SK-N-MC (cell line): ENCODE results near the gene SELENON.

Experiments used
- DNase-seq: peaks from one replicate; pipeline ENCODE4 v3.0.0-alpha.2; 2011; ENCODE audit warnings: low read depth, low spot score
- H3K27ac ChIP-seq: fragments of 200-600 bp; sonication (generic); 2 replicates; pipeline ENCODE4 v1.5.1; 2016; ENCODE audit warnings: mixed run types
- H3K36me3 ChIP-seq: fragments of 200-600 bp; sonication (generic); 2 replicates; pipeline ENCODE4 v1.6.1; 2017; ENCODE audit warnings: antibody characterized with exemption, low read length, mixed read lengths; ENCODE audit not compliant: insufficient read depth
- H3K4me3 ChIP-seq: fragments of 200-600 bp; sonication (generic); 2 replicates; pipeline ENCODE4 v1.5.1; 2016
- H3K9ac ChIP-seq: fragments of 200-600 bp; sonication (generic); 2 replicates; pipeline ENCODE4 v1.8.0; 2017; ENCODE audit warnings: mixed run types, mixed read lengths; ENCODE audit not compliant: insufficient read length
- H3K9me3 ChIP-seq: fragments of 200-600 bp; sonication (generic); 2 replicates; pipeline ENCODE4 v1.6.1; 2017; ENCODE audit warnings: low read depth, mild to moderate bottlenecking, antibody characterized with exemption, low read length, moderate library complexity, mixed read lengths
- EZH2 ChIP-seq: fragments of 200-600 bp; sonication (generic); IDR thresholded peaks from one replicate; pipeline ENCODE4 v1.6.1; 2017; ENCODE audit warnings: antibody characterized with exemption
- FOXP2 ChIP-seq: optimal IDR thresholded peaks from 2 replicates; pipeline ENCODE3; 2011; ENCODE audit warnings: mild to moderate bottlenecking, moderate library complexity; ENCODE audit not compliant: insufficient read depth; ENCODE audit errors: extremely low read length, control extremely low read depth
- POLR2AphosphoS5 ChIP-seq: IDR thresholded peaks from 2 replicates; pipeline ENCODE4 v1.6.1; 2012; ENCODE audit warnings: mild to moderate bottlenecking, low read depth, low read length, borderline replicate concordance

SELENON gene

GRCh38 chr1:25866288-25866687 is 66.3 kb downstream of the SELENON start:
- DNase-seq: no peak
- no peak overlapping the region for H3K4me3 ChIP-seq
- no peaks in the 10 kb centered on the region for H3K36me3 ChIP-seq
- no peak overlapping the region for H3K27ac ChIP-seq
- TF ChIP-seq FOXP2 (no peak), EZH2 (no peak), POLR2AphosphoS5 (no peak)
- no peak overlapping the region for H3K9ac ChIP-seq
- H3K9me3 ChIP-seq: no peaks in the 10 kb centered on the region

- Histone ChIP-seq H3K9ac (no peak overlapping the region), H3K36me3 (no peaks in the 10 kb centered on the region), H3K4me3 (no peak overlapping the region), H3K27ac (no peak overlapping the region), H3K9me3 (no peaks in the 10 kb centered on the region)
- TF ChIP-seq POLR2AphosphoS5: no peak
- TF ChIP-seq EZH2: no peak
- TF ChIP-seq FOXP2: no peak
- DNase-seq: no peak
Measured at GRCh38 chr1:25867210-25867991, 67.4 kb downstream of the SELENON start.
